SK-N-SH treated with all-trans-retinoic acid at 6 μM for 48 hours (cell line): ENCODE results near the gene CEMIP.

Experiments used
- ATAC-seq: fragments of 200-7000 bp; cut with Tn5 transposase; 3 replicates; pipeline ENCODE4 v1.9.1; 2020; ENCODE audit warnings: mild to moderate bottlenecking, moderate library complexity
- ARNTL ChIP-seq: fragments of 450-650 bp; formaldehyde crosslinking; IDR thresholded peaks from 2 replicates; pipeline ENCODE4 v1.5.0; 2020; ENCODE audit warnings: low read depth, mild to moderate bottlenecking, moderate library complexity, borderline replicate concordance
- BACH2 ChIP-seq: fragments of 250-450 bp; sonication (Bioruptor Pico); IDR thresholded peaks from 2 replicates; pipeline ENCODE4 v1.9.0; 2021; ENCODE audit warnings: mild to moderate bottlenecking, borderline replicate concordance
- CSDC2 ChIP-seq: fragments of 250-450 bp; sonication (Bioruptor Pico); IDR thresholded peaks from 2 replicates; pipeline ENCODE4 v1.5.0; 2020; ENCODE audit warnings: mild to moderate bottlenecking, moderate library complexity
- ESRRG ChIP-seq: fragments of 250-450 bp; sonication (Bioruptor Pico); IDR thresholded peaks from 2 replicates; pipeline ENCODE4 v1.6.1; 2021; ENCODE audit warnings: mild to moderate bottlenecking
- GLIS3 ChIP-seq: fragments of 250-450 bp; sonication (Bioruptor Pico); IDR thresholded peaks from 2 replicates; pipeline ENCODE4 v1.5.0; 2020; ENCODE audit warnings: mild to moderate bottlenecking, moderate library complexity
- ISL1 ChIP-seq: fragments of 250-450 bp; sonication (Bioruptor Pico); IDR thresholded peaks from 2 replicates; pipeline ENCODE4 v2.1.2; 2022; ENCODE audit warnings: mild to moderate bottlenecking, moderate library complexity
- OSR1 ChIP-seq: fragments of 250-450 bp; sonication (Bioruptor Pico); IDR thresholded peaks from 2 replicates; pipeline ENCODE4 v1.8.0; 2022; ENCODE audit warnings: moderate library complexity, mild to moderate bottlenecking, inconsistent platforms
- POU6F1 ChIP-seq: fragments of 250-450 bp; sonication (Bioruptor Pico); IDR thresholded peaks from 2 replicates; pipeline ENCODE4 v1.8.0; 2021; ENCODE audit warnings: low read depth, mild to moderate bottlenecking, moderate library complexity, borderline replicate concordance
- PPARA ChIP-seq: fragments of 250-450 bp; sonication (Bioruptor Pico); IDR thresholded peaks from 2 replicates; pipeline ENCODE4 v1.5.0; 2020; ENCODE audit warnings: mild to moderate bottlenecking, borderline replicate concordance
- RARB ChIP-seq: fragments of 250-450 bp; sonication (Bioruptor Pico); IDR thresholded peaks from 2 replicates; pipeline ENCODE4 v1.8.0; 2021; ENCODE audit warnings: mild to moderate bottlenecking, moderate library complexity
- SNAI2 ChIP-seq: fragments of 250-450 bp; sonication (Bioruptor Pico); IDR thresholded peaks from 2 replicates; pipeline ENCODE4 v1.5.0; 2020; ENCODE audit warnings: mild to moderate bottlenecking, moderate library complexity
- TCF4 ChIP-seq: fragments of 250-450 bp; sonication (Bioruptor Pico); IDR thresholded peaks from 2 replicates; pipeline ENCODE4 v1.8.0; 2021; ENCODE audit warnings: mild to moderate bottlenecking, moderate library complexity, borderline replicate concordance
- TOX ChIP-seq: fragments of 250-450 bp; sonication (Bioruptor Pico); IDR thresholded peaks from 2 replicates; pipeline ENCODE4 v1.8.0; 2021; ENCODE audit warnings: mild to moderate bottlenecking, moderate library complexity, borderline replicate concordance
- ZC3H10 ChIP-seq: fragments of 250-450 bp; sonication (Bioruptor Pico); IDR thresholded peaks from 2 replicates; pipeline ENCODE4 v1.5.1; 2021; ENCODE audit warnings: mild to moderate bottlenecking, moderate library complexity
- ZFP3 ChIP-seq: fragments of 250-450 bp; sonication (Bioruptor Pico); IDR thresholded peaks from 2 replicates; pipeline ENCODE4 v1.5.0; 2020; ENCODE audit warnings: mild to moderate bottlenecking, moderate library complexity
- ZFP30 ChIP-seq: fragments of 450-650 bp; formaldehyde crosslinking; IDR thresholded peaks from 2 replicates; pipeline ENCODE4 v1.5.0; 2022; ENCODE audit warnings: mild to moderate bottlenecking, moderate library complexity
- ZNF565 ChIP-seq: fragments of 450-650 bp; formaldehyde crosslinking; conservative IDR thresholded peaks from 2 replicates; pipeline ENCODE4 v1.5.0; 2020; ENCODE audit warnings: low read depth, mild to moderate bottlenecking, moderate library complexity
- ZNF70 ChIP-seq: fragments of 450-650 bp; formaldehyde crosslinking; IDR thresholded peaks from 2 replicates; pipeline ENCODE4 v1.5.0; 2020; ENCODE audit warnings: mild to moderate bottlenecking, moderate library complexity
- TF ChIP-seq, protein P1 (sequence below): fragments of 250-450 bp; sonication (Bioruptor Pico); IDR thresholded peaks from 2 replicates; pipeline ENCODE4 v1.5.0; 2020; ENCODE audit warnings: mild to moderate bottlenecking, moderate library complexity
- TF ChIP-seq, protein P2 (sequence below): fragments of 250-450 bp; sonication (Bioruptor Pico); IDR thresholded peaks from 2 replicates; pipeline ENCODE4 v1.8.0; 2020; ENCODE audit warnings: mild to moderate bottlenecking, moderate library complexity, borderline replicate concordance
- TF ChIP-seq, protein P3 (sequence below): fragments of 250-450 bp; sonication (Bioruptor Pico); IDR thresholded peaks from 2 replicates; pipeline ENCODE4 v1.5.1; 2020; ENCODE audit warnings: low read depth, mild to moderate bottlenecking, moderate library complexity

Gene CEMIP

DNA sequence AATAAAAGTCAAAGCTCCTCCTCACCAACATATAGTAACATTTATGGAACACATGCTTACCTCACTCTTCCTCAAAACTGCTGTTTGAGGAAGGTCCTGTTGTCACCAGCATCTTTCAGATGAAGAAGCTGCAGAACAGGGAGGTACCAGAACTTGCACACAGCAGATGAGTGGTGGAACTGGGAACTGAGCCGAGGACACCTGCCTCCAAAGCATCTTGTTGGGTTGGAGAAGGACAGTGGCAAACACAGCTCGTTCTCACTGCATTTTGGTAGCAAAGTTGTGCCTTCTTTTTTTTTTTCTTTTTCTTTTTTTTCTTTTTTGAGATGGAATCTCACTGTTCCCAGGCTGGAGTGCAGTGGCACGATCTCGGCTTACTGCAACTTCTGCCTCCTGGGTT, 76.0 kb downstream of the CEMIP start:
- no peak for ATAC-seq
- TF ChIP-seq OSR1 (CRISPR knock-in tag) (no peak), PPARA (CRISPR knock-in tag) (no peak), CSDC2 (no peak), RARB (CRISPR knock-in tag) (no peak), BACH2 (CRISPR knock-in tag) (no peak)
- TF ChIP-seq, protein P1, sequence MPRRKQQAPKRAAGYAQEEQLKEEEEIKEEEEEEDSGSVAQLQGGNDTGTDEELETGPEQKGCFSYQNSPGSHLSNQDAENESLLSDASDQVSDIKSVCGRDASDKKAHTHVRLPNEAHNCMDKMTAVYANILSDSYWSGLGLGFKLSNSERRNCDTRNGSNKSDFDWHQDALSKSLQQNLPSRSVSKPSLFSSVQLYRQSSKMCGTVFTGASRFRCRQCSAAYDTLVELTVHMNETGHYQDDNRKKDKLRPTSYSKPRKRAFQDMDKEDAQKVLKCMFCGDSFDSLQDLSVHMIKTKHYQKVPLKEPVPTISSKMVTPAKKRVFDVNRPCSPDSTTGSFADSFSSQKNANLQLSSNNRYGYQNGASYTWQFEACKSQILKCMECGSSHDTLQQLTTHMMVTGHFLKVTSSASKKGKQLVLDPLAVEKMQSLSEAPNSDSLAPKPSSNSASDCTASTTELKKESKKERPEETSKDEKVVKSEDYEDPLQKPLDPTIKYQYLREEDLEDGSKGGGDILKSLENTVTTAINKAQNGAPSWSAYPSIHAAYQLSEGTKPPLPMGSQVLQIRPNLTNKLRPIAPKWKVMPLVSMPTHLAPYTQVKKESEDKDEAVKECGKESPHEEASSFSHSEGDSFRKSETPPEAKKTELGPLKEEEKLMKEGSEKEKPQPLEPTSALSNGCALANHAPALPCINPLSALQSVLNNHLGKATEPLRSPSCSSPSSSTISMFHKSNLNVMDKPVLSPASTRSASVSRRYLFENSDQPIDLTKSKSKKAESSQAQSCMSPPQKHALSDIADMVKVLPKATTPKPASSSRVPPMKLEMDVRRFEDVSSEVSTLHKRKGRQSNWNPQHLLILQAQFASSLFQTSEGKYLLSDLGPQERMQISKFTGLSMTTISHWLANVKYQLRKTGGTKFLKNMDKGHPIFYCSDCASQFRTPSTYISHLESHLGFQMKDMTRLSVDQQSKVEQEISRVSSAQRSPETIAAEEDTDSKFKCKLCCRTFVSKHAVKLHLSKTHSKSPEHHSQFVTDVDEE (CRISPR knock-in tag) = no peak

- peak; percentile 42 for ATAC-seq
- TF ChIP-seq, protein P1 (CRISPR knock-in tag) = no peak
- no peak for TF ChIP-seq TCF4 (CRISPR knock-in tag)
- no peak for TF ChIP-seq TOX (CRISPR knock-in tag)
- no peak for TF ChIP-seq ZFP3
- no peak for TF ChIP-seq PPARA (CRISPR knock-in tag)
- TF ChIP-seq ZNF565 (CRISPR knock-in tag) = no peak
- no peak for TF ChIP-seq OSR1 (CRISPR knock-in tag)
- TF ChIP-seq ZC3H10 (CRISPR knock-in tag) = no peak
- no peak for TF ChIP-seq ARNTL (CRISPR knock-in tag)
Observed at GRCh38 chr15:80856400-80856799, 77.2 kb downstream of the CEMIP start.

- peak; percentile 47 for ATAC-seq
- TF ChIP-seq, protein P2, sequence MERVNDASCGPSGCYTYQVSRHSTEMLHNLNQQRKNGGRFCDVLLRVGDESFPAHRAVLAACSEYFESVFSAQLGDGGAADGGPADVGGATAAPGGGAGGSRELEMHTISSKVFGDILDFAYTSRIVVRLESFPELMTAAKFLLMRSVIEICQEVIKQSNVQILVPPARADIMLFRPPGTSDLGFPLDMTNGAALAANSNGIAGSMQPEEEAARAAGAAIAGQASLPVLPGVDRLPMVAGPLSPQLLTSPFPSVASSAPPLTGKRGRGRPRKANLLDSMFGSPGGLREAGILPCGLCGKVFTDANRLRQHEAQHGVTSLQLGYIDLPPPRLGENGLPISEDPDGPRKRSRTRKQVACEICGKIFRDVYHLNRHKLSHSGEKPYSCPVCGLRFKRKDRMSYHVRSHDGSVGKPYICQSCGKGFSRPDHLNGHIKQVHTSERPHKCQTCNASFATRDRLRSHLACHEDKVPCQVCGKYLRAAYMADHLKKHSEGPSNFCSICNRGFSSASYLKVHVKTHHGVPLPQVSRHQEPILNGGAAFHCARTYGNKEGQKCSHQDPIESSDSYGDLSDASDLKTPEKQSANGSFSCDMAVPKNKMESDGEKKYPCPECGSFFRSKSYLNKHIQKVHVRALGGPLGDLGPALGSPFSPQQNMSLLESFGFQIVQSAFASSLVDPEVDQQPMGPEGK (CRISPR knock-in tag) = no peak
- TF ChIP-seq SNAI2 (CRISPR knock-in tag) = no peak
- TF ChIP-seq ZNF70 (CRISPR knock-in tag) = no peak
- TF ChIP-seq OSR1 (CRISPR knock-in tag) = no peak
- TF ChIP-seq GLIS3 (CRISPR knock-in tag) = no peak
- TF ChIP-seq POU6F1 = no peak
- no peak for TF ChIP-seq TCF4 (CRISPR knock-in tag)
- TF ChIP-seq BACH2 (CRISPR knock-in tag) = no peak
- TF ChIP-seq, protein P1 (CRISPR knock-in tag) = no peak
- no peak for TF ChIP-seq ISL1 (CRISPR knock-in tag)
- no peak for TF ChIP-seq ZC3H10 (CRISPR knock-in tag)
- no peak for TF ChIP-seq ESRRG
- no peak for TF ChIP-seq PPARA (CRISPR knock-in tag)
- TF ChIP-seq, protein P3, sequence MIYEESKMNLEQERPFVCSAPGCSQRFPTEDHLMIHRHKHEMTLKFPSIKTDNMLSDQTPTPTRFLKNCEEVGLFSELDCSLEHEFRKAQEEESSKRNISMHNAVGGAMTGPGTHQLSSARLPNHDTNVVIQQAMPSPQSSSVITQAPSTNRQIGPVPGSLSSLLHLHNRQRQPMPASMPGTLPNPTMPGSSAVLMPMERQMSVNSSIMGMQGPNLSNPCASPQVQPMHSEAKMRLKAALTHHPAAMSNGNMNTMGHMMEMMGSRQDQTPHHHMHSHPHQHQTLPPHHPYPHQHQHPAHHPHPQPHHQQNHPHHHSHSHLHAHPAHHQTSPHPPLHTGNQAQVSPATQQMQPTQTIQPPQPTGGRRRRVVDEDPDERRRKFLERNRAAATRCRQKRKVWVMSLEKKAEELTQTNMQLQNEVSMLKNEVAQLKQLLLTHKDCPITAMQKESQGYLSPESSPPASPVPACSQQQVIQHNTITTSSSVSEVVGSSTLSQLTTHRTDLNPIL (CRISPR knock-in tag) = no peak
- TF ChIP-seq CSDC2 = no peak
- TF ChIP-seq RARB (CRISPR knock-in tag) = no peak
- no peak for TF ChIP-seq ZFP30
- no peak for TF ChIP-seq ZFP3
Observed at GRCh38 chr15:80856809-80857377, 77.7 kb downstream of the CEMIP start.
